Measurements from ENCODE around the gene TKFC. TPM values are rescaled to one million over a fixed set of nuclear protein-coding genes. Genes with fewer than 3 reads are reported as not detected.

Gene TKFC
- total RNA-seq, 3 donors from 2014 or later: 15.2 to 34.4 (median 26.9) TPM

- Histone ChIP-seq H3K27ac (no peak overlapping the region), H3K9me3 (no peaks in the 10 kb centered on the region), H3K27me3 (no peaks in the 10 kb centered on the region), H3K4me1 (peaks cover 2 to 10% of the 10 kb centered on the region in 2 donors), H3K36me3 (no peaks in the 10 kb centered on the region), H3K4me3 (no peak overlapping the region)
- TF ChIP-seq POLR2AphosphoS5 (IDR thresholded peaks at IDR 0.05): no peak
- no peak for TF ChIP-seq POLR2A (IDR thresholded peaks at IDR 0.05)
- no peak for TF ChIP-seq CTCF (IDR thresholded peaks at IDR 0.05)
- DNase-seq (ENCODE audit: low spot score in 2 of 2): no peak
- intact Hi-C loops (cut with DNase I; ENCODE audit: low total_unique reads): loop anchor here (5.0 kb wide), 1 partner anchor 43 kb away; no protein-coding TSS in a partner anchor
Measured at GRCh38 chr11:61338783-61339489, 5.9 kb downstream of the TKFC start.

GRCh38 chr11:61339490-61339878, 6.5 kb downstream of the TKFC start:
- intact Hi-C loops (cut with DNase I; ENCODE audit: low total_unique reads): loop anchor here (5.0 kb wide), 1 partner anchor 43 kb away; no protein-coding TSS in a partner anchor
- H3K36me3 ChIP-seq: no peaks in the 10 kb centered on the region
- TF ChIP-seq POLR2A (IDR thresholded peaks at IDR 0.05): no peak
- TF ChIP-seq POLR2AphosphoS5 (IDR thresholded peaks at IDR 0.05): no peak
- no peak for TF ChIP-seq CTCF (IDR thresholded peaks at IDR 0.05)

GRCh38 chr11:61340979-61341378, 8.0 kb downstream of the TKFC start:
- TF ChIP-seq POLR2A (IDR thresholded peaks at IDR 0.05): no peak
- TF ChIP-seq CTCF (IDR thresholded peaks at IDR 0.05): no peak
- TF ChIP-seq POLR2AphosphoS5 (IDR thresholded peaks at IDR 0.05): no peak
- Histone ChIP-seq H3K4me3 (no peak overlapping the region), H3K27me3 (no peaks in the 10 kb centered on the region), H3K27ac (peak overlapping the region in 1 of 2 donors; percentile 87), H3K9me3 (no peaks in the 10 kb centered on the region), H3K36me3 (no peaks in the 10 kb centered on the region), H3K4me1 (peaks cover 0 to 11% of the 10 kb centered on the region in 2 donors)
- intact Hi-C loops (cut with DNase I; ENCODE audit: low total_unique reads): no loop called here
- DNase-seq (ENCODE audit: low spot score in 2 of 2): no peak

More at GRCh38 chr11:61339490-61339878, 6.5 kb downstream of the TKFC start:
- H3K27me3 ChIP-seq: no peaks in the 10 kb centered on the region
- no peak overlapping the region for H3K4me3 ChIP-seq
- no peak overlapping the region for H3K27ac ChIP-seq
- no peaks in the 10 kb centered on the region for H3K9me3 ChIP-seq
- DNase-seq (ENCODE audit: low spot score in 2 of 2): no peak
- peaks cover 0 to 10% of the 10 kb centered on the region in 2 donors for H3K4me1 ChIP-seq

- H3K4me1 ChIP-seq: peaks cover 0 to 6% of the 10 kb centered on the region in 2 donors
- TF ChIP-seq POLR2AphosphoS5 (IDR thresholded peaks at IDR 0.05) (no peak), POLR2A (IDR thresholded peaks at IDR 0.05) (no peak), CTCF (IDR thresholded peaks at IDR 0.05) (no peak)
- no peaks in the 10 kb centered on the region for H3K36me3 ChIP-seq
- no peak for DNase-seq (ENCODE audit: low spot score in 2 of 2)
- no peaks in the 10 kb centered on the region for H3K27me3 ChIP-seq
- peak overlapping the region in 1 of 3 donors; percentile 6 for H3K4me3 ChIP-seq
- H3K27ac ChIP-seq: peak overlapping the region in 1 of 2 donors; percentile 87
- H3K9me3 ChIP-seq: no peaks in the 10 kb centered on the region
- intact Hi-C loops (cut with DNase I; ENCODE audit: low total_unique reads): no loop called here
Measured at GRCh38 chr11:61341706-61342105, 8.7 kb downstream of the TKFC start.

GRCh38 chr11:61342207-61342803, 9.3 kb downstream of the TKFC start:
- Histone ChIP-seq H3K9me3 (no peaks in the 10 kb centered on the region), H3K36me3 (no peaks in the 10 kb centered on the region), H3K27me3 (no peaks in the 10 kb centered on the region), H3K27ac (peak overlapping the region in 1 of 2 donors; percentile 87), H3K4me3 (peak overlapping the region in 1 of 3 donors; percentile 6), H3K4me1 (peaks cover 0 to 6% of the 10 kb centered on the region in 2 donors)
- no peak for TF ChIP-seq CTCF (IDR thresholded peaks at IDR 0.05)
- no peak for TF ChIP-seq POLR2AphosphoS5 (IDR thresholded peaks at IDR 0.05)
- no peak for TF ChIP-seq POLR2A (IDR thresholded peaks at IDR 0.05)
- intact Hi-C loops (cut with DNase I; ENCODE audit: low total_unique reads): no loop called here
- no peak for DNase-seq (ENCODE audit: low spot score in 2 of 2)
